GM21576 (cell line): ENCODE measurements around the gene PGK1.
"Not testable (repeated sequence)": the region's sequence is repeated elsewhere in the genome, so short reads cannot be mapped to it uniquely, and the experiment has no call there.

Source experiments
- ATAC-seq: cut with Tn5 transposase; IDR thresholded peaks from one replicate; pipeline ENCODE4 v1.9.1; 2021; ENCODE audit warnings: mild to moderate bottlenecking, moderate library complexity; ENCODE audit not compliant: unreplicated experiment

The PGK1 gene

DNA sequence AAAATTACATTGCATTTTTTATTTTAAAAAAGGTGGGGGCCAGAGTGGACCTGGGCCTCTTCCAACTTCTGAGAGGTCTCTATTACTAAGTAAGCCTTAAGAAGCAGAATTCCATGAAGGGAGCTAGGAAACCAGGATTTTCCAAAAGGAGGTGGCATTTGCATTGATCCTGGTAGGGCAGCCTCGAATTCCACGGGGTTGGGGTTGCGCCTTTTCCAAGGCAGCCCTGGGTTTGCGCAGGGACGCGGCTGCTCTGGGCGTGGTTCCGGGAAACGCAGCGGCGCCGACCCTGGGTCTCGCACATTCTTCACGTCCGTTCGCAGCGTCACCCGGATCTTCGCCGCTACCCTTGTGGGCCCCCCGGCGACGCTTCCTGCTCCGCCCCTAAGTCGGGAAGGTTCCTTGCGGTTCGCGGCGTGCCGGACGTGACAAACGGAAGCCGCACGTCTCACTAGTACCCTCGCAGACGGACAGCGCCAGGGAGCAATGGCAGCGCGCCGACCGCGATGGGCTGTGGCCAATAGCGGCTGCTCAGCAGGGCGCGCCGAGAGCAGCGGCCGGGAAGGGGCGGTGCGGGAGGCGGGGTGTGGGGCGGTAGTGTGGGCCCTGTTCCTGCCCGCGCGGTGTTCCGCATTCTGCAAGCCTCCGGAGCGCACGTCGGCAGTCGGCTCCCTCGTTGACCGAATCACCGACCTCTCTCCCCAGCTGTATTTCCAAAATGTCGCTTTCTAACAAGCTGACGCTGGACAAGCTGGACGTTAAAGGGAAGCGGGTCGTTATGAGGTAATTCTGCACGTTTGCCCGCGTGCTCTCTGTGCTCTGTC lies at the start of gene PGK1:
TSS of gene PGK1 (plus strand) at position 626 of the 824 bp plus-strand sequence. CDS start at position 719, 93 bp downstream.
- peak; percentile 89 for ATAC-seq

DNA sequence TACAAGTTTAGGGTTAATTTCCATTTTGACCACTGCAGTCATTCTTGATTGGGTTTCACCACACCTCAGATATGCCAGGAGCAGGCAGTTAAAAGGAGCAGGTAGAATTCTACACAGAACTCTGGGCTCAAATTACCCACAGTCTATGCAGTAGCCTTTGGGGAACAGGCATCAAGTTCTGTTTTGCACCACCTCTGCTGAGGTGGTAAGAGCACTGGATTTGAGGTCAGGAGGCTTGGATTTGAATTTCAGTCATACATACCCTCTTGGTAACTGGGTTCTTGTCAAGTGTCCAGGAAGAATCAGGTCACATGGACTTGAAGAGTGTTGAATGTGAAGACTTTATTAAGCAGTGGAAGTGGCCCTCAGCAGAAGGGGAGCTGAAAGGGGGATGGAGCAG lies 40.4 kb upstream of the PGK1 start:
- ATAC-seq = no peak

DNA sequence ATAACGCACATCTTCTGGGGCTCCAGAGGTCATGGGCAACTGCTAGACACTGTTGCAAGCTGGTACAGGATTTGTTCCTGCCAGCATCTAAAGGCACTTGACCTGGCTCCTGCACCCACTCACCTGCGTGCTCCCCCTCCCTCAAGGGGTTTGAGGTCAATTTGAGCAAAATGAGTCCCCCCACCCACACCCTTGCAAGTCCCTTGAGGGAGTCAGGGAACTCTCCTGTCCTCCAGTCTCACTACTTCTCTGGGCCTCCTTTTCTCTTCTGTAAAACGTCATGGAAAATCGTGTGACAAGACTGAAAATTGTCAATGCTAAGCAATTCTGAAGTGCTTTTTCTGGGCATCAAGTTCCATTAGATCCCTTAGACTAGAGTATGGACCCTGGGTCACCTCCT lies 39.9 kb upstream of the PGK1 start:
- no peak for ATAC-seq

DNA sequence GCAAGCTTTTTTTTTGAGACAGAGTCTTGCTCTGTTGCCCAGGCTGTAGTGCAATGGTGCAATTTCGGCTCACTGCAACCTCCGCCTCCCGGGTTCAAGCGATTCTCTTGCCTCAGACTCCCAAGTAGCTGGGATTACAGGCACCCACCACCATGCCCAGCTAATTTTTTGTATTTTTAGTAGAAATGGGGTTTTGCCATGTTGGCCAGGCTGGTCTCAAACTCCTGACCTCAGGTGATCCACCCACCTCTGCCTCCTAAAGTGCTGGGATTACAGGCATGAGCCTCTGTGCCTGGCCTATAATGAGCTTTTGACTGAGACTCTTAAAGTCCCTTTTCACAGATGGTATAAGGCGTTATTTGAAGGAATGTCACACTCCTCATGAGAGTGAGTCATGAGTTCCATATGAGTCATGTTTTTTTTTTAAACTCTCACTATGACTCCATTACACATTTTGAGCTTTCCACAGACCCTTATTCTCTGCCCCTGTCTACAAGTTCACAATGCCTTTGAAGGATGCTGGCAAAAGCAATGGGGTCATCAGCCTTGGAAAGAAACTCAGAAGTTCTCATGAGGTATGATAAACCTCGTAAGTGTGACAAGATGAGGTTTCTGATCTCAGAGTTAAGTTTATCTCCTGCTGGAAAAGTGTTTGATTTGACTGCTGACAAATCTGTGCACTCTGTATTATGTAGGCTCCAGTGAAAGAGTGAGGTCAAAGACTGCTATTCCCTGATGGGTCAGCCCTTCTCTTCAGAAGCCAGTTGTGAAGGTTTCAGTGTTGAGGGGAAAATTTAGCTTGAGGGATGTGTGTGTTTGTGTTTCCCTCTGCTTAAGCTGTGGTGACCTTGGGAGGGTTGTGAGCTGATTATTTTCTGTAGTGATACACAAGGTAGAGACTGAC lies 39.1 kb upstream of the PGK1 start:
- peak; percentile 80 for ATAC-seq

DNA sequence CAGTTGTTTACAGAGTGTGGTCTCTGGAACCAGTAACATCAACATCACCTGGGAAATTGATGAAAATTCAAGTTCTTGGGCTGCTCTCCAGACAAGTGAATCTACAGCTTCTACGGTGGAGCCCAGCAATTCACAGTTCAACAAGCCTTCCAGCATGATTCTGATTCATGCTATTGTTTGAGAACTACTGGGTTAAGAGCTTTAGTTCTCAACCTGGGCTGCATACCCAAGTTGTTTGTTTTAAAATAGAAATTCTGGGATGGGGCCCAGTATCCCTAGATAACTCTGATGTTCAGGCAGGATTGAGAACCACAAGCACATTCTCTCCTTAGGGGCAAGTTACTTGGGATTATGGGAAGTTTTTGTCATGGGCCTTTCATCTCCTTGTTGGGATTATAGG lies 37.9 kb upstream of the PGK1 start:
- no peak for ATAC-seq

DNA sequence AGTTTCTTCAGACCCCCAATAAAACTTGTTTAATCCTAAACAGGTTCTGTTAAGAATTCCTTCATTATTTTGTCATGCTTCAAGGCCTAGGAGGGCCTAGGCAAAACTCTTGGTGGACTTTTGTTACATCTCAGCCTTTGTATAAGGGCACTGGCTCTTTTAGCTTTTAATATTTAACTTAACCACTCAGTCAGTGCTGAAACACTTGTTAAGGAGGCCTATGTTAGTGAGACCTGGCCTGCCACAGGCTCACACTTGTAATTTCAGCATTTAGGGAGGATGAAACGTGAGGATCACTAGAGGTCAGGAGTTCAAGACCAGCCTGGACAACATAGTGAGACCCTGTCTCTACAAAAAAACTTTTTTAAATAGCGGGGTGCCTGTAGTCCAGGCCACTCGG lies 32.7 kb upstream of the PGK1 start:
- ATAC-seq = no peak

DNA sequence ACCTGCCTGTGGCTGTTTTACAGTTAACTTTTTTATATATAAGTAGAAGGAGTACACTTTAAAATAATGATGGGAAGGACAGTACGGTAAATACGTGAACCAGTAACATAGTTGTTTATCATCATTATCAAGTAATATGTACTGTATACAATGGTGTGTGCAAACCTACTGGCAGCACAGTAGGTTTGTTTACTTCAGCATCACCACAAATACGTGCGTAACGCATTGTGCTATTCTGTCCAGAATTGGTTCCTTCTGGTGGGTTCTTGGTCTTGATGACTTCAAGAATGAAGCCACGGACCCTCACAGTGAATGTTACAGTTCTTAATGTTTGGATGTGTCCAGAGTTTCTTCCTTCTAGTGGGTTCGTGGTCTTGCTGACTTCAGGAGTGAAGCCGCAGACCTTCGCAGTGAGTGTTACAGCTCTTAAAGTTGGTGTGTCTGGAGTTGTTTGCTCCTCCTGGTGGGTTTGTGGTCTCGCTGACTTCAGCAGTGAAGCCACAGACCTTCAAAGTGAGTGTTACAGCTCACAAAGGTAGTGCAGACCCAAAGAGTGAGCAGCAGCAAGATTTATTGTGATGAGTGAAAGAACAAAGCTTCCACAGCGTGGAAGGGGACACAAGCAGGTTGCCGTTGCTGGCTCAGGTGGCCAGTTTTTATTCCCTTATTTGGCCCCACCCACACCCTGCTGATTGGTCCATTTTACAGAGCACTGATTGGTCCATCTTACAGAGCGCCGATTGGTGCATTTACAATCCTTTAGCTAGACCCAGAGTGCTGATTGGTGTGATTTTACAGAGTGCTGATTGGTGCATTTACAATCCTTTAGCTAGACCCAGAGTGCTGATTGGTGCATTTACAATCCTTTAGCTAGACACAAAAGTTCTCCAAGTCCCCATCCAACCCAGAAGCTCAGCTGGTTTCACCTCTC lies 30.6 kb upstream of the PGK1 start:
- not testable (repeated sequence) for ATAC-seq

DNA sequence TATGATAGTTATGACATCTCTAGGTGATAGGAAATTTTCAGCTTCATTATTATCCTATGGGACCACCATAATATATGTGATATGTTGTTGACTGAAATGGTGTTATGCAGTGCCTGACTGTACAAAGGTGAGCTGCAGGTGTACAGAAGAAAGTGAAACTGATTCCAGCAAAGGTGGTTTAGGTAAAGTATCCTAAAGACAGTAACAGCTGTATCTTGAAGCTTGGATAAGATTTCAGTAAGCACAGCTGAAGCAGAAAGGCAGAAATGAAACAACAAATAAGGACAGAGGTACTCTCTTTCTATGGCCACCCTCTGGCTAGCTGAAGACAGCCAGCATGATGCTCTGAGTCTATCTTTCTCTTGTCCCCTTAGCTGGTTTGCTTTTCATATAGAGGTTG lies 30.0 kb upstream of the PGK1 start:
- no peak for ATAC-seq

DNA sequence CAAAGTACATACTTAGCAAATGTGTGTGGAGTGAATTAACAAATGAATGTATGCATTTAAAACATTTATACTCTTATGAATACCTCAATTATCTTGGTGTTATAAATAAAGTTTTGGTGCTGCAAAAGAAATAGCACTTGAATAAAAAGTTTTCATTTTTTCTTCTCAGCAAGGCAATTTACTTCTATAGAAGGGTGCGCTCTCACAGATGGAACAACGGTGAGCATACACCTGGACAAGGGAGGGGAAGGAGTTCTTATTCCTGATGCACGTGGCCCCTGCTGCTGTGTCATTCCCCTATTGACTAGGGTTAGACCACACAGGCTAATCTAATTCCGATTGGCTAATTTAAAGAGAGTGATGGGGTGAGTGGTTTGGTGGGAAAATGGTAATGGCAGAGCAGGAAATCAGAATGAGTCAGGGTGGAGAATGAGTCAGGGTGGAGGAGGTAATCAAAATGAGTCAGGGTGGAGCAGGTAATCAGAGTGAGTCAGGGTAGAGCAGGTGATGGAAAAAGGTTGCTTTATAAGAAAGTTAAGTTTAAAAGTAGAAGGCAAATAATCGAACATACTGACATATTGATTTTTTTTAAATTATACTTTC lies 28.2 kb upstream of the PGK1 start:
- ATAC-seq = no peak

DNA sequence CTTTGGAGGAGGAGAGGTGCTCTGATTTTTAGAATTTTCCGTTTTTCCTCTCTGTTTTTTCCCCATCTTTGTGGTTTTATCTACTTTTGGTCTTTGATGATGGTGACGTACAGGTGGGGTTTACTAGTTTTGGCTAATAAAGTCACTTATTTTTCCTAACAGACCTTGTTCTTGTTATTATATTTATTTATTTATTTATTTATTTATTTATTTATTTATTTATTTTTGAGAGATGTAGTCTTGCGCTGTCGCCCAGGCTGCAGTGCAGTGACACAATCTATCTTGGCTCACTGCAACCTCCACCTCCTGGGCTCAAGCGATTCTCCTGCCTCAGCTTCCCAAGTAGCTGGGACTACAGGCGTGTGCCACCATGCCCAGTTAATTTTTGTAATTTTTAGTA lies 22.6 kb upstream of the PGK1 start:
- not testable (repeated sequence) for ATAC-seq

DNA sequence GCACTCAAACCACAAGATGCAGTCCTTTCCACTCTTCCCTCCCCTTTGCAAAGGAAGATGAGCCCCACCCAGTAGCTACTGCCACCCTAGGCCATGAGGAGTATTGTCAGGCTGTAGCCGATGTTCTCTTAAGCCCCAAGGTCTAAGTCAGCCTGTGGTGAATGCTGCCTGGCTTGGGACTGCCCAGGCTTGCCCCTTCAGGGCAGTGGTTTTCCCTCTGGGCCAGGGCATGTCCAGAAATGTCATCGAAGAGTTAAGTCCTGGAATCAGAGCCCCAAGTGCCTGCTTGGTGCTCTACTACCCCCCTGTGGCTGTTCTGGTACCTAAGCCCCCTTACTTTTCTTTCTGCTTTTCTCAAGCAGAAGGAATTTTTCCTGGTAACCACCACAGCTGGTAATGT lies 11.8 kb upstream of the PGK1 start:
- ATAC-seq = peak; percentile 71

DNA sequence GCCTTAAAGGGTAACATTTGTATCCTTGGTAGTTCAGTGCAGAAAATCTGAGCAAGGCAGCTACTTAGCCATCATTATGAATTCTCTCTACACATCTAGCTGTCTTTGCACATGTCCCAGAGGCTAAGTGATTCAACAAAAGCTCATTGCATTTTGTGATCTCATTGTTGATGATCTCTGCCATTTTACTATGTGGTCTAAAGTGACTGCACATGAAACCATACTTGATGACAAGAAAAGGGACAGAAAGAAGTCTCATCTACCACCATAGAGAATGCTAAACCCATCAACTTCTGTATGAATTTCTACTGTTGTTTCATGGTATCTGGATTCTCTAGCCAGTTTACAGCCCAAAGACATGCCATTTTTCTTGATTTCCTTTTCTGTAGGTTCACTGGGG lies 5.9 kb upstream of the PGK1 start:
- ATAC-seq = no peak

DNA sequence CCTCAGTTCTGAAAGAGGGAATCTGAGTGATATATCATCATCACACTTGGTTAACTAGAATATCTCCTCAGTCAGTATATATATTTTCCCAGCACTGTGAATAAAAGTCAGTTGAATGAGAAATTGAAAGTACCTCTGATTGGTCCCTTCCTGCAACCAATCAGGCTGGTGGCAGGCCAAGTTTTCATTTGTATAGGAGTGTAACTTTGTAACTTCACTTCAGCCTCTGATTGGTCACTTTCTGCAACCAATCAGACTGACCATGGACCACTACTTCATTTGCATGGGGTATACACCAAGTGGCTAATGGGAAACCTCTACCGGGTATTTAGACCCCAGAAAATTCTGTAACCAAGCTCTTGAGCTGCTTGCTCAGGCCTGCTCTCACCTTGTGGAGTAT lies 2.0 kb upstream of the PGK1 start:
- ATAC-seq = no peak

DNA sequence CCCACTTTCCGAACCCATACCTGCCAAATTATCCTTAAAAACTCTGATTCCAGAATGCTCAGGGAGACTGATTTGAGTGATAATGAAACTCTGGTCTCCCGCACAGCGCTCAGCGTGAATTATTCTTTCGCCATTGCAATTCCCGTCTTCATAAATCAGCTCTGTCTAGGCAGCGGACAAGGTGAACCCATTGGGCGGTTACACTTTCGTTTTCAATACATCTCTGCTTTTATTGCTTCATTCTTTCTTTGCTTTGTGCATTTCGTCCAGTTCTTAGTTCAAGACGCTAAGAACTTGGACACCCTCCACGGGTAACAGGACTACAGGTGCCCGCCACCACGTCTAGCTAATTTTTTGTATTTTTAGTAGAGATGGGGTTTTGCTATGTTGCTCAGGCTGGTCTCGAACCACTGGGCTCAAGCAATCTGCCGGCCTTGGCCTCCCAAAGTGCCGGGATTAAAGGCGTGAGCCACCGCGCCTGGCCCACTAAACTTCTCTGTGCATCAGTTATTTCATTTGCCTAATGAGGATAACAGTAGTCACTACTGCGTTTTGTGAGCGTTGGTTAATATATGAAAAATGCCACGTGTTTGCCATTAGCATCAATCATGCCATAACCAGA lies 936 bp upstream of the PGK1 start:
- ATAC-seq = no peak

DNA sequence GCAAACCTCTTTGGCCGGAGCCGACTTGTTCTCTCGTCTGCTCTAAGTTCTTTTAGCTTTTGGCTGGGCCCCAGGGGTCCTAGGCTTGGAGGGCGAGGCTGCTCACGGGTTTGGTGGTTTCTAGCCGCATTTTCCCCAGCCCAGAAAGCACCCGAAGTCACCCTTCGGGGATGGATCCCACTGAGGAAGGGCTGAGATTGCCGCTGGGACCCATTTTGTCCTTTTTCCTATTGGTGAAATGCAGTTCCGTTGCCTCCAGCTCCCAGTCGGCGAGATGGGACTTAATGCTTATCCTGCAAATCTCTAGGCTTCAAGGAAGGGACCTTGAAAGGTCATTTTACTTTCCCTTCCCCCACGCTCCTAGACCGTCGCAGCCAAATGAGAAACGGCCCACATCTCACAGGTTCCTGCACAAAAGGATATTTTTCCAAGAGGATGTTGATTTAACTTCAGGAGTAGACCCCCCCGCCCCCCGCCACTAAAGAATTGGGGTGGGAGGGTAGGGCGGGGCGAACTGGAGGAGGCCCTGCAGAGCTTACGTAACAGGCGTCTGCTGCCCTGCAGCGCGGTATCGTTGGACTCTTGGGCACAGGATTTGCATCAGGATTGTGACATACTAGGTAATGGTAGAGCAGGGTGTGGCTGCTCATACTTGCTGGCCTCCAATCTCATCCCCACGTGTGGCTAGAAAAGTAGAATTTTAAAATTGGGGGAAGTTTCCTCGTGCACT lies 564 bp downstream of the PGK1 start:
- ATAC-seq = peak; percentile 31

DNA sequence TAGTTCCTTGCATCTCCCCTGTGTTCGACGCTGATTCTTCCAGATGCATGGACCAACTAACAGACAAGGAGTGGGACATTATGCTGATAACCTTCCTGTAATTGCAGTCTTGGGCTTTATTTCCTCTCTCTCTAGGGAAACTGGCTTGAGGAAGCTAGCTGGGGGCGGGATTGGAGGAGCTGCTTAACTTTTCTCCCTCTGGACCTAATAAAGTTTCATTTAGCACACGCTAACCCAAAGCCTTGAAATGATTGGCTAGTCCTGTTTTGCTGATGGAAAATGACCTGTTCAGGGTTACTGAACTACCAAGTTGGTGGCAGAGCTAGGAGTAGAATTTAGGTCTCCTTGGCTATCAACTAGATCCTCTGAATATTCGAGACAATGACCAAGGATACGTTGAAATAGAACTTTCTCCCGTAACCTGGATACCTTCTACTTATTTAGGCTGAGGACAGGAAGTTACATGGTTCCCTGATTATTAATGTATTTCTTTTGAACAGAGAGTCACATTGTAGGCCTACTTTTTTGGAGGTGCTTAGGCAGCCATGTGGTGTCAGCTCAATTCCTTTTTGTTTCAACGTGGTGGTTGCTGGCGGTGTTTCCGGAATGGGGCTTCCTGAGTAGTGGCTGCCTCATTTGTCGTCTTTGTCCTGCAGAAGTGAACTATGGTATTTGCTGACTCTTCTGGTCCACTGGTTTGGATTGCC lies 2.0 kb downstream of the PGK1 start:
- no peak for ATAC-seq

DNA sequence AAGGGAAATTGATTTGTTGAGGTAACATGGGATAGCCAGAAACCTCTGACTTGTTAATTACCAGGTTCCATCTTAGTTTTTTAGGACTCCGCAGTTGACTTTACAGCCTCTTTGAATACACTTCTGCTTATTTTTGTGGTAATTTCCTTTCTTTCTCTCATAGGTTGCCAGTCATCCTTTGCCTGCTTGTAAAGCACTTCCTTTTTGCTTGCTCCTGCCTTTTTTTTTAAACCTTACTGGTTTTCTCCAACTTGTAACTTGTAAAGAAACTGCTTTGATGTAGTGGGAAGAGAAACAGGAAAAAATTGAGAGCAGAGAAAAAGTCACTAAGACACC lies 2.6 kb downstream of the PGK1 start:
- no peak for ATAC-seq

DNA sequence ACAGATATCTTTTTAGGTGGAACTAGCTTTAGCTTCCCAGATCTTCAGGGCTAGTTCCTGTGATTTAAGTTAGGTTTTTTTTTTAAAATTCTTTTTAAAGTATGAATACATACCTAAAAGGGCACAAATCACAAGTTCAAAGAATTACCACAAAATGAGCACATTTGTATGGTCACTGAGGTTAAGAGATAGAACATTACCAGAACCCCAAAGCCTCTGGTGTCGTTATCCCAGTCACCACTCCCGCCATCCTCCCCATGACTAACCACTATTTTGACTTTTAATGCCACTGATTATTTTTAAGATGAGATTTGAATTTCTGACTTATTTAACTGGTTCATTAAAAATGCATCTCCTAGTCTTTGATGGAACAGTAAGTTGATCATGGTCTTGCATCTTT lies 5.4 kb downstream of the PGK1 start:
- no peak for ATAC-seq
